Right atrium auricular region (tissue), 2 donors: ENCODE data around the gene RGS21. TPM values are rescaled to one million over a fixed set of nuclear protein-coding genes. Genes with fewer than 3 reads are reported as not detected.
"Not testable (repeated sequence)": the region's sequence is repeated elsewhere in the genome, so short reads cannot be mapped to it uniquely, and the experiment has no call there.

Experiments
- DNase-seq: peaks from one replicate; pipeline ENCODE4 v3.0.0-alpha.2; 2019; ENCODE audit warnings: low spot score
- H3K27ac ChIP-seq, 2 donors: fragments of 200-600 bp; sonication (generic); 1 replicate in 1 of 2; 2 replicates in 1 of 2; pipeline ENCODE4 v1.5.1; 2016 to 2019
- H3K27me3 ChIP-seq, 2 donors: fragments of 200-600 bp; sonication (generic); one replicate each; pipeline versions ENCODE4 v1.5.1 to v1.6.0; 2017 to 2019
- H3K36me3 ChIP-seq: fragments of 200-600 bp; sonication (generic); one replicate; pipeline ENCODE4 v1.5.1; 2016
- H3K4me1 ChIP-seq, 2 donors: fragments of 200-600 bp; sonication (generic); one replicate each; pipeline versions ENCODE4 v1.5.1 to v1.6.0; 2017 to 2019
- H3K4me3 ChIP-seq, 2 donors: fragments of 200-600 bp; sonication (generic); 1 replicate in 1 of 2; 2 replicates in 1 of 2; pipeline ENCODE4 v1.5.1; 2017 to 2019; ENCODE audit warnings: mild to moderate bottlenecking in 1 of 2, moderate library complexity in 1 of 2
- H3K9me3 ChIP-seq, 2 donors: fragments of 200-600 bp; sonication (generic); one replicate each; pipeline ENCODE4 v1.5.1; 2019
- total RNA-seq, 2 donors: library from RNA; depleted of rRNA; stranded (reverse); fragments of >200 nt; gene quantifications; one replicate each; pipeline ENCODE4 v1.1.0, GENCODE V29; 2016
- TF ChIP-seq, protein P1 (sequence below), 2 donors: fragments of 200-600 bp; sonication (generic); IDR thresholded peaks; one replicate each; pipeline ENCODE4 v1.5.1; 2019; ENCODE audit warnings: antibody characterized with exemption in 2 of 2

The RGS21 gene
- total RNA-seq, 2 donors from 2014 or later: not detected

- TF ChIP-seq, protein P1, sequence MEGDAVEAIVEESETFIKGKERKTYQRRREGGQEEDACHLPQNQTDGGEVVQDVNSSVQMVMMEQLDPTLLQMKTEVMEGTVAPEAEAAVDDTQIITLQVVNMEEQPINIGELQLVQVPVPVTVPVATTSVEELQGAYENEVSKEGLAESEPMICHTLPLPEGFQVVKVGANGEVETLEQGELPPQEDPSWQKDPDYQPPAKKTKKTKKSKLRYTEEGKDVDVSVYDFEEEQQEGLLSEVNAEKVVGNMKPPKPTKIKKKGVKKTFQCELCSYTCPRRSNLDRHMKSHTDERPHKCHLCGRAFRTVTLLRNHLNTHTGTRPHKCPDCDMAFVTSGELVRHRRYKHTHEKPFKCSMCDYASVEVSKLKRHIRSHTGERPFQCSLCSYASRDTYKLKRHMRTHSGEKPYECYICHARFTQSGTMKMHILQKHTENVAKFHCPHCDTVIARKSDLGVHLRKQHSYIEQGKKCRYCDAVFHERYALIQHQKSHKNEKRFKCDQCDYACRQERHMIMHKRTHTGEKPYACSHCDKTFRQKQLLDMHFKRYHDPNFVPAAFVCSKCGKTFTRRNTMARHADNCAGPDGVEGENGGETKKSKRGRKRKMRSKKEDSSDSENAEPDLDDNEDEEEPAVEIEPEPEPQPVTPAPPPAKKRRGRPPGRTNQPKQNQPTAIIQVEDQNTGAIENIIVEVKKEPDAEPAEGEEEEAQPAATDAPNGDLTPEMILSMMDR (IDR thresholded peaks at IDR 0.05): no peak
- peaks cover 0 to 4% of the 10 kb centered on the region in 2 donors for H3K9me3 ChIP-seq
Observed at GRCh38 chr1:192277635-192278034, 39.2 kb upstream of the RGS21 start.

DNA sequence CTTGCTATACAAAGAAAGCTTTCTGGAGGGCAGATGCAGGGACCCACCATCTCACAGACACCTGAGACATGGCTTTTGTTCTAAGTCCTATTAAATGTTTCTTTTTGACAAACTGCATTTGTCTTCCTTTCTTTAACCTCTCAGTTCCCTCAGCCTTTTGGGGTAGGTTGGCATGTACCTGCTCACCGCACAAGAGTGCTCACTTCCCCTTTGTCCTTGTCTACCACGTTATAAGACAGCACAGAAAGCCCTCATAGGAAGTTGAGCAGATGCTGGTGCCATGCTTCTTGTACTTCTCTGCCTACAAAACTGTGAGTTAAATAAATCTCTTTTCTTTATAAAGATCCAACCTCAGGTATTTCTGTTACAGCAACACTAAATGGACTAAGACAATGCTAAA lies 31.9 kb upstream of the RGS21 start:
- Histone ChIP-seq H3K9me3 (peaks cover 0 to 45% of the 10 kb centered on the region in 2 donors), H3K27ac (no peak overlapping the region), H3K4me1 (no peaks in the 10 kb centered on the region), H3K4me3 (no peak overlapping the region), H3K27me3 (no peaks in the 10 kb centered on the region), H3K36me3 (no peaks in the 10 kb centered on the region)
- no peak for DNase-seq
- TF ChIP-seq, protein P1 (IDR thresholded peaks at IDR 0.05): no peak

More at GRCh38 chr1:192277635-192278034, 39.2 kb upstream of the RGS21 start:
- H3K27me3 ChIP-seq: no peaks in the 10 kb centered on the region
- no peak overlapping the region for H3K4me3 ChIP-seq
- H3K27ac ChIP-seq: no peak overlapping the region
- H3K36me3 ChIP-seq: no peaks in the 10 kb centered on the region
- no peaks in the 10 kb centered on the region for H3K4me1 ChIP-seq
- no peak for DNase-seq

GRCh38 chr1:192303029-192303428 lies 13.8 kb upstream of the RGS21 start:
- DNase-seq: no peak
- H3K4me1 ChIP-seq: no peaks in the 10 kb centered on the region

GRCh38 chr1:192308314-192308713 lies 8.5 kb upstream of the RGS21 start:
- not testable (repeated sequence) for H3K27ac ChIP-seq, H3K4me3 ChIP-seq, DNase-seq, H3K36me3 ChIP-seq, H3K4me1 ChIP-seq, H3K27me3 ChIP-seq
- H3K9me3 ChIP-seq: peaks cover 0 to 16% of the 10 kb centered on the region in 2 donors

More at GRCh38 chr1:192303029-192303428, 13.8 kb upstream of the RGS21 start:
- H3K27me3 ChIP-seq: no peaks in the 10 kb centered on the region
- peaks cover 0 to 6% of the 10 kb centered on the region in 2 donors for H3K9me3 ChIP-seq
- H3K36me3 ChIP-seq: no peaks in the 10 kb centered on the region
- TF ChIP-seq, protein P1 (IDR thresholded peaks at IDR 0.05): no peak
- H3K4me3 ChIP-seq: no peak overlapping the region
- H3K27ac ChIP-seq: no peak overlapping the region

- no peak overlapping the region for H3K4me3 ChIP-seq
- no peak for DNase-seq
- no peaks in the 10 kb centered on the region for H3K4me1 ChIP-seq
- no peaks in the 10 kb centered on the region for H3K36me3 ChIP-seq
- no peaks in the 10 kb centered on the region for H3K27me3 ChIP-seq
- H3K9me3 ChIP-seq: peaks cover 0 to 16% of the 10 kb centered on the region in 2 donors
- H3K27ac ChIP-seq: no peak overlapping the region
- TF ChIP-seq, protein P1 (IDR thresholded peaks at IDR 0.05): peak in 1 of 2 donors; percentile 62
Observed at GRCh38 chr1:192311281-192311680, 5.5 kb upstream of the RGS21 start.

DNA sequence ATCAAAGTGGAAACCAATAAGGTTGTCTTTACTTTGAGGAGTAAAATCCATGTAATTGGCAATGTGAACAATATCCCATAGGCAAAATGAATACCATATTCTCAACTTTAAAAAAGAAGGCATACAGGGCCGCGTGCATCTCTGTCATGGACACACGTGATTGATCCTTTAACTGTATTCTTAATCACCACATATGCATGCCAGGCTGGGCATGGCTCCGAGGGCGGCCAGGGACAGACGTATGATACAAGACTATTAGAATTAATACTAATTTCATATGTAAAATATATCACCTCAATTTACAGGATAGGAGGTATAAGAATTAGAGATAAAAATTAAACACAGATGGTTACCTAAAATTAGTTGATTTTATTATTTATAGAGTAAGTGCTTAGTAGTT lies 11.2 kb downstream of the RGS21 start:
- Histone ChIP-seq H3K36me3 (no peaks in the 10 kb centered on the region), H3K4me1 (no peaks in the 10 kb centered on the region), H3K4me3 (no peak overlapping the region), H3K27ac (no peak overlapping the region), H3K27me3 (no peaks in the 10 kb centered on the region), H3K9me3 (no peaks in the 10 kb centered on the region)
- no peak for DNase-seq
- TF ChIP-seq, protein P1 (IDR thresholded peaks at IDR 0.05): no peak
